Measurements from ENCODE around the gene BAG1. TPM values are rescaled to one million over a fixed set of nuclear protein-coding genes. Genes with fewer than 3 reads are reported as not detected.

The BAG1 gene
- total and polyA plus RNA-seq, 2 experiments from 2014 or later = 44.7 to 55.4 TPM

GRCh38 chr9:33257276-33257675 is 7.2 kb downstream of the BAG1 start:
- ATAC-seq (no peak), DNase-seq (ENCODE audit: low spot score) (no peak)
- H3K36me3 ChIP-seq (ENCODE audit: insufficient read depth) = peaks cover 86% of the 10 kb centered on the region
- no peaks in the 10 kb centered on the region for H3F3A ChIP-seq (replicated peaks; ENCODE audit: low read depth)
- H3K4me3 ChIP-seq = no peak overlapping the region
- H2AFZ ChIP-seq = no peak overlapping the region
- H3K27me3 ChIP-seq (ENCODE audit: insufficient read depth) = no peaks in the 10 kb centered on the region
- H3K27ac ChIP-seq (ENCODE audit: low read depth) = no peak overlapping the region
- no peak for TF ChIP-seq STAT1 (IDR thresholded peaks at IDR 0.05; ENCODE audit: unreplicated experiment)
- Mint-ChIP-seq H3K4me3 (no peak overlapping the region), H3K36me3 (ENCODE audit: low read depth) (peaks cover 86% of the 10 kb centered on the region), H3K27ac (no peak overlapping the region), H3K27me3 (ENCODE audit: insufficient read depth, low read depth, poor library complexity) (no peaks in the 10 kb centered on the region), H3K9me3 (no peaks in the 10 kb centered on the region), H3K4me1 (no peaks in the 10 kb centered on the region)
- H4K20me1 ChIP-seq (replicated peaks; ENCODE audit: insufficient read depth) = peaks cover 19% of the 10 kb centered on the region; the same call in 1 of the 2 replicates
- no peaks in the 10 kb centered on the region for H3K9me2 ChIP-seq (ENCODE audit: insufficient read depth)
- no peak overlapping the region for H3K4me2 ChIP-seq
- H3K4me1 ChIP-seq (ENCODE audit: insufficient read depth) = no peaks in the 10 kb centered on the region
- peaks cover 9% of the 10 kb centered on the region; the same call in 1 of the 2 replicates for H3K79me2 ChIP-seq (replicated peaks; ENCODE audit: insufficient read depth)

GRCh38 chr9:33256236-33256635 is 8.3 kb downstream of the BAG1 start:
- peaks cover 2% of the 10 kb centered on the region for H3K27me3 Mint-ChIP-seq (ENCODE audit: insufficient read depth, low read depth, poor library complexity)
- no peaks in the 10 kb centered on the region for H3K4me1 Mint-ChIP-seq
- Histone ChIP-seq H3K27ac (ENCODE audit: low read depth) (no peak overlapping the region), H3F3A (replicated peaks; ENCODE audit: low read depth) (no peaks in the 10 kb centered on the region), H2AFZ (no peak overlapping the region), H4K20me1 (replicated peaks; ENCODE audit: insufficient read depth) (peaks cover 18% of the 10 kb centered on the region; the same call in 1 of the 2 replicates), H3K9me2 (ENCODE audit: insufficient read depth) (no peaks in the 10 kb centered on the region), H3K79me2 (replicated peaks; ENCODE audit: insufficient read depth) (0 out of 2 replicates have a peak, but pooled peaks cover 2% of the 10 kb centered on the region), H3K4me2 (no peak overlapping the region), H3K36me3 (ENCODE audit: insufficient read depth) (peaks cover 75% of the 10 kb centered on the region), H3K4me3 (no peak overlapping the region), H3K27me3 (ENCODE audit: insufficient read depth) (no peaks in the 10 kb centered on the region), H3K4me1 (ENCODE audit: insufficient read depth) (no peaks in the 10 kb centered on the region)
- H3K9me3 Mint-ChIP-seq = no peaks in the 10 kb centered on the region
- H3K4me3 Mint-ChIP-seq = no peak overlapping the region
- ATAC-seq = no peak
- H3K36me3 Mint-ChIP-seq (ENCODE audit: low read depth) = peaks cover 77% of the 10 kb centered on the region
- no peak overlapping the region for H3K27ac Mint-ChIP-seq
- DNase-seq (ENCODE audit: low spot score) = no peak
- TF ChIP-seq EZH2 (IDR thresholded peaks at IDR 0.05; ENCODE audit: low read depth, unreplicated experiment) (no peak), ZNF114 (CRISPR knock-in tag; IDR thresholded peaks at IDR 0.05) (no peak), JUNB (IDR thresholded peaks at IDR 0.05; ENCODE audit: unreplicated experiment) (no peak), POLR2AphosphoS5 (IDR thresholded peaks at IDR 0.05; ENCODE audit: low read depth) (no peak), EZH2phosphoT487 (IDR thresholded peaks at IDR 0.05; ENCODE audit: unreplicated experiment) (no peak), REST (IDR thresholded peaks at IDR 0.05; ENCODE audit: unreplicated experiment) (no peak), NANOG (IDR thresholded peaks at IDR 0.05; ENCODE audit: borderline replicate concordance) (no peak), CTCF (conservative IDR thresholded peaks at IDR 0.05; ENCODE audit: low read depth in 2 of 2) (no peak), STAT1 (IDR thresholded peaks at IDR 0.05; ENCODE audit: unreplicated experiment) (no peak), ZNF462 (CRISPR knock-in tag; IDR thresholded peaks at IDR 0.05) (no peak), ZNF331 (CRISPR knock-in tag; IDR thresholded peaks at IDR 0.05; ENCODE audit: low read depth) (no peak)
